PC-9 (cell line): ENCODE measurements around the gene CPSF4.

Source experiments
- EZH2 ChIP-seq: fragments of 200-600 bp; sonication (generic); IDR thresholded peaks from 2 replicates; pipeline ENCODE4 v1.8.0; 2017; ENCODE audit warnings: antibody characterized with exemption, low read depth
- TF ChIP-seq, protein P1 (sequence below): fragments of 200-600 bp; sonication (generic); conservative IDR thresholded peaks from 2 replicates; pipeline ENCODE4 v1.6.1; 2017; ENCODE audit warnings: mixed run types, antibody characterized with exemption, mild to moderate bottlenecking, moderate library complexity

DNA sequence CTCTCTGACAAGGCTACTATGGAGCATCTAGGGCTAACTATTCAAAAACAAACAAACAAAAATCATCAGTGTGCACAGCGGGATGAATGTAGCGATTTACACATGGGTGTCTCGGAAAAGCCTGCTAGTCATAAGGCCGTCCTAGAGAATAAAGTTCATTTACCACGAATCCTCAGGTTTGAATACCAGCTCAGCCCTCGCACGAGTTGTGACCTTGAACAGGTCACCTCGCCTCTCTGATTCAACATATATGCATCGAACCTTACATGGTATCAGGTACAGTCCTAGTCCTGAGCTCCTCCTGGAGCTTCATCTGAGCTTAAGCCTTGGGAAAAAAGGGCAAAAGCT is 26.7 kb downstream of the CPSF4 start:
- TF ChIP-seq, protein P1, sequence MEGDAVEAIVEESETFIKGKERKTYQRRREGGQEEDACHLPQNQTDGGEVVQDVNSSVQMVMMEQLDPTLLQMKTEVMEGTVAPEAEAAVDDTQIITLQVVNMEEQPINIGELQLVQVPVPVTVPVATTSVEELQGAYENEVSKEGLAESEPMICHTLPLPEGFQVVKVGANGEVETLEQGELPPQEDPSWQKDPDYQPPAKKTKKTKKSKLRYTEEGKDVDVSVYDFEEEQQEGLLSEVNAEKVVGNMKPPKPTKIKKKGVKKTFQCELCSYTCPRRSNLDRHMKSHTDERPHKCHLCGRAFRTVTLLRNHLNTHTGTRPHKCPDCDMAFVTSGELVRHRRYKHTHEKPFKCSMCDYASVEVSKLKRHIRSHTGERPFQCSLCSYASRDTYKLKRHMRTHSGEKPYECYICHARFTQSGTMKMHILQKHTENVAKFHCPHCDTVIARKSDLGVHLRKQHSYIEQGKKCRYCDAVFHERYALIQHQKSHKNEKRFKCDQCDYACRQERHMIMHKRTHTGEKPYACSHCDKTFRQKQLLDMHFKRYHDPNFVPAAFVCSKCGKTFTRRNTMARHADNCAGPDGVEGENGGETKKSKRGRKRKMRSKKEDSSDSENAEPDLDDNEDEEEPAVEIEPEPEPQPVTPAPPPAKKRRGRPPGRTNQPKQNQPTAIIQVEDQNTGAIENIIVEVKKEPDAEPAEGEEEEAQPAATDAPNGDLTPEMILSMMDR: no peak
- TF ChIP-seq EZH2: no peak
